CD4-positive, alpha-beta memory T cell (primary cell): ENCODE measurements around the gene USF1. TPM values are rescaled to one million over a fixed set of nuclear protein-coding genes. Genes with fewer than 3 reads are reported as not detected.

Experiments used
- CTCF ChIA-PET: fragments of 350-600 bp; sonication (Branson Sonifier 250); formaldehyde crosslinking; loops from one replicate; lab custom pipeline; 2021; ENCODE audit warnings: inconsistent platforms; ENCODE audit not compliant: partially characterized antibody; lab: Charles Lee
- POLR2A ChIA-PET: fragments of 350-600 bp; sonication (Branson Sonifier 250); formaldehyde crosslinking; loops from one replicate; lab custom pipeline; 2021; ENCODE audit not compliant: partially characterized antibody; lab: Charles Lee
- DNase-seq, 5 donors: peaks; one replicate each; pipeline versions ENCODE4 v3.0.0 to v3.0.0-alpha.2; 2020 to 2022; ENCODE audit warnings: mixed read lengths in 1 of 5
- H3K27ac ChIP-seq: one replicate; pipeline ENCODE4 v1.7.0; 2013; ENCODE audit warnings: low read depth, low read length
- H3K27me3 ChIP-seq: 2 replicates; pipeline ENCODE4 v1.7.0; 2013; ENCODE audit warnings: mild to moderate bottlenecking, low read length, moderate library complexity; ENCODE audit not compliant: insufficient read depth
- H3K36me3 ChIP-seq: 2 replicates; pipeline ENCODE4 v1.7.0; 2013; ENCODE audit warnings: mild to moderate bottlenecking, low read length, moderate library complexity; ENCODE audit not compliant: insufficient read depth
- H3K4me1 ChIP-seq: 2 replicates; pipeline ENCODE4 v1.7.0; 2013; ENCODE audit warnings: mild to moderate bottlenecking, low read length, moderate library complexity; ENCODE audit not compliant: insufficient read depth
- H3K4me3 ChIP-seq, 2 donors: one replicate each; pipeline ENCODE4 v1.7.0; 2013; ENCODE audit warnings: low read length in 2 of 2, mild to moderate bottlenecking in 1 of 2
- H3K9me3 ChIP-seq, 2 donors: one replicate each; pipeline ENCODE4 v1.7.0; 2013; ENCODE audit warnings: low read length in 2 of 2, control low read depth in 1 of 2; ENCODE audit not compliant: control insufficient read depth in 1 of 2
- H3K27ac Mint-ChIP-seq, 7 donors: one replicate each; pipeline ENCODE4 v1.8.0; 2020 to 2021; ENCODE audit warnings: mixed read lengths in 7 of 7, mild to moderate bottlenecking in 6 of 7, inconsistent platforms in 3 of 7, moderate library complexity in 3 of 7
- H3K27me3 Mint-ChIP-seq, 2 donors: one replicate each; pipeline ENCODE4 v1.8.0; 2020 to 2021; ENCODE audit warnings: mixed read lengths in 2 of 2
- H3K36me3 Mint-ChIP-seq, 2 donors: one replicate each; pipeline ENCODE4 v1.8.0; 2020 to 2021; ENCODE audit warnings: mixed read lengths in 2 of 2, inconsistent platforms in 1 of 2, mild to moderate bottlenecking in 1 of 2
- H3K4me1 Mint-ChIP-seq, 4 donors: one replicate each; pipeline ENCODE4 v1.8.0; 2020 to 2021; ENCODE audit warnings: mixed read lengths in 4 of 4, mild to moderate bottlenecking in 1 of 4
- H3K4me3 Mint-ChIP-seq, 8 donors: one replicate each; pipeline ENCODE4 v1.8.0; 2020 to 2021; ENCODE audit warnings: mixed read lengths in 8 of 8, mild to moderate bottlenecking in 7 of 8, moderate library complexity in 6 of 8, inconsistent platforms in 3 of 8
- H3K9me3 Mint-ChIP-seq, 8 donors: one replicate each; pipeline ENCODE4 v1.8.0; 2020 to 2021; ENCODE audit warnings: mixed read lengths in 8 of 8, mild to moderate bottlenecking in 5 of 8, inconsistent platforms in 3 of 8, moderate library complexity in 1 of 8
- intact Hi-C: fragments of 100-400 bp; cut with micrococcal nuclease; formaldehyde crosslinking; loops from one replicate; pipeline ENCODE4 v1.15.1; 2023
- polyA plus RNA-seq, 2 donors: library from polyadenylated mRNA; unstranded; fragments of 300-500 nt; fragmentation: Illumina TruSeq; gene quantifications; one replicate each; pipeline ENCODE4 v1.2.3, GENCODE V29; 2021
- total RNA-seq, 2 experiments: library from RNA; stranded (reverse); gene quantifications; one replicate each; pipeline ENCODE4 v1.2.3, GENCODE V29; 2021

The USF1 gene
- total and polyA plus RNA-seq, 4 experiments from 2014 or later = 1.4 to 102 (median 53.6) TPM

DNA sequence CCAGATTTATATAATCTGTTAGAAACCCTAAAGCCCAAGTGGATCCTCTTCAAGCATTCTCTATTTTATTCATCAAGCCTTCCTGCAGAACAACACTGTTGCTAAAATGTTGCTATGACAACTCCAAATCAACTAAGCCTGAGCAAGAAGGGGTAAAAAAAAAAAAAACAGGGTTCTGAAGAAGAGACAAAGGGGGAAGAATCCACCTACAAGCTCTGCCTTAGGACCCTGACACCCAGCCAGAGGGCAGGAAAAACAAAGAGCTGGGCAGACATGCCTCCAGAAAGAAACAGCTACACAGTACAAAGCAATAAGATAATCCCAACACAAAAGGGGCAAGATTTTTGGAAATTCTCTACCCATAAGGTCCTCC lies 1.3 kb downstream of the USF1 start:
- intact Hi-C loops = loop anchor here (5.0 kb wide), 1 partner anchor 93 kb away; no protein-coding TSS in a partner anchor
- Histone ChIP-seq H3K36me3 (peaks cover 51% of the 10 kb centered on the region), H3K4me1 (peaks cover 47% of the 10 kb centered on the region), H3K27me3 (no peaks in the 10 kb centered on the region), H3K27ac (peak overlapping the region; percentile 91), H3K9me3 (no peaks in the 10 kb centered on the region), H3K4me3 (peak overlapping the region; percentile 62 to 89)
- DNase-seq = peak in 3 of 5 donors; percentile 41 to 59 (median 45)
- H3K27ac Mint-ChIP-seq = peak overlapping the region; percentile 90 to 100 (median 98)
- no peaks in the 10 kb centered on the region for H3K9me3 Mint-ChIP-seq
- POLR2A ChIA-PET = interaction anchor here (0.6 to 21.2 kb wide), 17 partner anchors 12 to 393 kb away, joined by 3 to 602 read pairs (median 15); partner anchors contain the start of genes ARHGAP30, B4GALT3, DEDD and F11R
- peaks cover 29 to 72% of the 10 kb centered on the region in 2 donors for H3K36me3 Mint-ChIP-seq
- no peaks in the 10 kb centered on the region for H3K27me3 Mint-ChIP-seq
- peaks cover 30 to 65% (median 48%) of the 10 kb centered on the region in 4 donors for H3K4me1 Mint-ChIP-seq
- peak overlapping the region; percentile 87 to 99 (median 94) for H3K4me3 Mint-ChIP-seq
- CTCF ChIA-PET = interaction anchor here (0.9 to 10.7 kb wide), 7 partner anchors 11 to 56 kb away, joined by 3 to 171 read pairs (median 7); partner anchors contain the start of genes ARHGAP30 and KLHDC9

DNA sequence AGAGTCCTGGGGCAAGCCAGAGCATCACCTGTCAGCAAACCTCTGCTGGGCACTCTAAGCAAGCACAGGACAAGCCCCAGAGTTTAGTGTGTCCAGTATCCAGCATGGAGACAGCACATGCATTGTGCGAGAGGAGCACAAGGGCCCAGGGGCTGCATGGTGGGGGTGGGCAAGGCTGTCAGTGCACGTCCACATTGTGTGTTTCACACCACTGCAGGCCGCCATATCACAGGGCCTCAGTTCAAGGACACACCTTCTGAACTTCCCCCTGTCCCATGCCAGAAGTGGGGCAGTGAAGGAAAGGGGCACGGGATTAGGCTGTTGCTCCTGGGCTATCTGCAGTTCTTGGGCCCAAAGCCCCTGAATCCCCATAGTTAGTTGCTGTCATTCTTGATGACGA lies 6.2 kb downstream of the USF1 start:
- peaks cover 54% of the 10 kb centered on the region for H3K4me1 ChIP-seq
- H3K27me3 Mint-ChIP-seq = no peaks in the 10 kb centered on the region
- peaks cover 40% of the 10 kb centered on the region for H3K36me3 ChIP-seq
- H3K27ac ChIP-seq = peak overlapping the region; percentile 83
- no peak overlapping the region for H3K4me3 ChIP-seq
- H3K27me3 ChIP-seq = no peaks in the 10 kb centered on the region
- H3K4me1 Mint-ChIP-seq = peaks cover 30 to 63% (median 45%) of the 10 kb centered on the region in 4 donors
- peaks cover 23 to 45% of the 10 kb centered on the region in 2 donors for H3K36me3 Mint-ChIP-seq
- CTCF ChIA-PET = interaction anchor here (0.9 to 10.7 kb wide), 9 partner anchors 20 to 101 kb away, joined by 3 to 171 read pairs (median 5); partner anchors contain the start of genes ARHGAP30, F11R and KLHDC9
- intact Hi-C loops = loop anchor here (5.0 kb wide), 1 partner anchor 42 kb away; no protein-coding TSS in a partner anchor
- peak overlapping the region; percentile 65 to 96 (median 90) for H3K27ac Mint-ChIP-seq
- H3K9me3 ChIP-seq = no peaks in the 10 kb centered on the region
- POLR2A ChIA-PET = interaction anchor here (0.6 to 21.2 kb wide), 11 partner anchors 8 to 330 kb away, joined by 3 to 602 read pairs (median 13); partner anchors contain the start of genes ARHGAP30, DEDD, F11R and KLHDC9
- DNase-seq = no peak
- H3K9me3 Mint-ChIP-seq = peaks cover 0 to 3% (median 0%) of the 10 kb centered on the region in 8 donors
- H3K4me3 Mint-ChIP-seq = peak overlapping the region in 7 of 8 donors; percentile 53 to 90 (median 79)

DNA sequence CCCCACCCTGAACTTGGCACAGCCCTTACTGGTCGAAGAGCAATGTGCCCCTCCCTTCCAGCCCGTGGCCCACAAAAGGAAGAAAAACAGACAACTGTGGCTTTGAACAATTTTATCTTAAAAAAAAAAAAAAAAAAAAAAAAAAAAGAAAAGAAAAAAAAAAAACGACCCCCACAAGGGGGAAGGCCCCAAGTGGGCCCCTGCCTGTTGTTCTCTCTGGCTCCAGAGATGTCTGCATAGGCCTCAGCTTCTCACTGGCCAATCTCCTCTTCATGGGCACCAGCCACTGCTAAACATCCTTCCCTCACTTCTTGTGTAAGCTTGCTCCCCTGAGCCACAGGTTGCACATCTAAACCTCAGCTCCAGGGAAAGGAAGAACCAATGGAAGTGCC lies 6.6 kb downstream of the USF1 start:
- H3K4me3 ChIP-seq = peak overlapping the region; percentile 65 to 96
- H3K9me3 ChIP-seq = no peaks in the 10 kb centered on the region
- peaks cover 40% of the 10 kb centered on the region for H3K36me3 ChIP-seq
- ChIA-PET CTCF (interaction anchor here (0.7 to 10.7 kb wide), 9 partner anchors 20 to 102 kb away, joined by 3 to 171 read pairs (median 3); partner anchors contain the start of genes ARHGAP30, F11R, KLHDC9 and NIT1), POLR2A (interaction anchor here (0.6 to 21.2 kb wide), 15 partner anchors 9 to 411 kb away, joined by 3 to 602 read pairs (median 5); partner anchors contain the start of genes ARHGAP30, DEDD, F11R and KLHDC9)
- peaks cover 50% of the 10 kb centered on the region for H3K4me1 ChIP-seq
- H3K27ac ChIP-seq = peak overlapping the region; percentile 83
- Mint-ChIP-seq H3K27ac (peak overlapping the region; percentile 89 to 99 (median 97)), H3K4me3 (peak overlapping the region; percentile 87 to 95 (median 91)), H3K27me3 (no peaks in the 10 kb centered on the region), H3K4me1 (peaks cover 26 to 59% (median 41%) of the 10 kb centered on the region in 4 donors), H3K36me3 (peaks cover 23 to 41% of the 10 kb centered on the region in 2 donors), H3K9me3 (peaks cover 0 to 3% (median 0%) of the 10 kb centered on the region in 8 donors)
- intact Hi-C loops = loop anchor here (5.0 kb wide), 1 partner anchor 42 kb away; no protein-coding TSS in a partner anchor
- DNase-seq = no peak
- H3K27me3 ChIP-seq = no peaks in the 10 kb centered on the region

DNA sequence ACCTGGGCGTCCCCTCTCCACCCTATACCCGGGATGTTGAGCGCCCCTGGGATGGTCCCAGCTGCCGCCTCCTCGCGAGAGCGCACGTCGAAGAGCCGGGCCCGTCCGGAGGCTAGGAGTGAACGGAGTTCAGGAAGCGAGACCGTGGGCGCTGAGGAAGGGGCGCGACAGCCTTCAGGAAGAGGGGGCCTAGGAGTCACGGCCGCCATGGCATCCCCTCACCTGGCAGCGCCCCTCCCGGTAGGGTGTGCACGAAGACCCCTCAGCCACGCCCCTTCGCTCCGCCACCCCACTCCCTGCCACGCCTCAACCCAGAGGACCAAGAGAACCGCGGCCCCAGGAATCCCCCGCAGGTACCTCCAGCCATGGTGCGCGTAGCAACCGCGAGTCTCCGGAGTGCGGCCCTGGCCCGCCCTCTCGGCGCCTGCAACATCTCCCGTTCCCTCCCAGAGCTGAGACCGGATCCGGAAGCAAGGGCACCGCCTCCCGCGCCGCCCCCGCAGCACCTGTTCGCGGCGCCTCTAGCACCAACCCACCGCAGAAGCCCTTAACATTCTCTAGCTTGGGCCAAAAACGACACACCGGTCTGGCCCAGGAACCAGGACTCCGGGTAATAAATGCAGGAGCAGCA lies 7.1 kb downstream of the USF1 start, which contains the start of gene TSTD1:
TSTD1 (minus strand) TSS at position 442 of the 631 bp plus-strand sequence; CDS start at position 367, 75 bp downstream.
- Histone ChIP-seq H3K27me3 (no peaks in the 10 kb centered on the region), H3K4me3 (peak within 1 kb of the TSS; percentile 65 to 96), H3K4me1 (peaks cover 47% of the 10 kb centered on the region), H3K36me3 (peaks cover 40% of the 10 kb centered on the region), H3K27ac (peak within 1 kb of the TSS; percentile 83), H3K9me3 (no peaks in the 10 kb centered on the region)
- CTCF ChIA-PET = interaction anchor here (0.7 to 10.7 kb wide), 11 partner anchors 19 to 253 kb away, joined by 3 to 171 read pairs (median 3); partner anchors contain the start of genes ARHGAP30, F11R, KLHDC9 and NIT1
- Mint-ChIP-seq H3K27me3 (no peaks in the 10 kb centered on the region), H3K4me3 (peak within 1 kb of the TSS; percentile 87 to 95 (median 91)), H3K36me3 (peaks cover 23 to 41% of the 10 kb centered on the region in 2 donors), H3K4me1 (peaks cover 25 to 56% (median 38%) of the 10 kb centered on the region in 4 donors), H3K9me3 (peaks cover 0 to 3% (median 0%) of the 10 kb centered on the region in 8 donors), H3K27ac (peak within 1 kb of the TSS; percentile 89 to 99 (median 97))
- POLR2A ChIA-PET = interaction anchor here (0.6 to 21.2 kb wide), 16 partner anchors 9 to 410 kb away, joined by 3 to 602 read pairs (median 5); partner anchors contain the start of genes ARHGAP30, DEDD, F11R and KLHDC9
- intact Hi-C loops = loop anchor here (1.0 to 5.0 kb wide), 2 partner anchors 17 to 41 kb away; partner anchors contain the start of gene F11R
- peak; percentile 88 to 95 (median 89) for DNase-seq

DNA sequence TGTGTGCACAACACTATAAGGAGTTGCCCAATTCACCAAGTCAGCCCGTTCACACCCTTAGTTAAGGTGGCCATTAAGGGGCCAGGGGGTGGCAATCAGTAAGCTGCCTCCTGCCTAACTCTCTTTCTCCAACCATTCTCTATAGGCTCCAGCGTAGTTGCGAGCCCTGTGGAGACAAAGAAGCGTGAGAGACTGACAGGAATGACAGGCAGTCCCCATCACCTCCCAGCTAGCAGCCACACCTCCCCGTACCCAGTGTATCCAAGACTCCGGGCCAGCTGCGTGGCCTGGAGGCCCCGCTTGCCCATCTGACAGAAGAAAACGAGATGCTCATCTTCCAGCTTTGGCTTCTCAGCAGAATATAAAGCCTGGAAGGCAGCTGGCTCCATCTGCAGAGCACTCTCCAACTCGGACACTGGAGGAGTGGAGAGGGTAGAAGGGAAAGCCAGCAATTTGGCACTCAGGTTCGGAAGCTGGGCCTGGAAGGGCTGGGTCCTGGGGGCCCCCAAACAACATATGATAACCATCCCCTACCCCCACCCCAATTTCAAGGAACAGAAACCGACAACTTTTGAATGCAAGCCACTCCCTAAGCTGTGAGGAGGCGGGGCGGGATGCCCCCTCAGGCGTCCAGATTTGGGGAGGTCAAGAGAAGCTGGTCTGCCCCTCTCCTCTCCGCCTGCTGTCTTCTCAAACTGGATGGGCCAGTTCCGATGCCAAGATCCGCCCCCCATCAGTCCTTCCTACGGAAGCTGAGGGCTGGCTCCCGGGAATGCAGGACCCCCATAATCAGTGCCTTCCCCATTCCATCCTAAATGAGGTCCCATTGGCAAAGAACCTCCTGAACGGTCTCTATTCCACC lies 7.9 kb downstream of the USF1 start:
- peaks cover 22 to 39% of the 10 kb centered on the region in 2 donors for H3K36me3 Mint-ChIP-seq
- Histone ChIP-seq H3K4me3 (peak overlapping the region; percentile 65 to 96), H3K27ac (peak overlapping the region; percentile 83), H3K36me3 (peaks cover 35% of the 10 kb centered on the region), H3K4me1 (peaks cover 41% of the 10 kb centered on the region), H3K9me3 (no peaks in the 10 kb centered on the region), H3K27me3 (no peaks in the 10 kb centered on the region)
- CTCF ChIA-PET = interaction anchor here (1.0 to 10.7 kb wide), 9 partner anchors 18 to 253 kb away, joined by 3 to 171 read pairs (median 3); partner anchors contain the start of genes ARHGAP30, F11R, KLHDC9 and NIT1
- H3K4me3 Mint-ChIP-seq = peak overlapping the region; percentile 87 to 95 (median 91)
- no peak for DNase-seq
- peak overlapping the region; percentile 89 to 99 (median 97) for H3K27ac Mint-ChIP-seq
- POLR2A ChIA-PET = interaction anchor here (1.0 to 21.2 kb wide), 14 partner anchors 10 to 409 kb away, joined by 3 to 602 read pairs (median 6); partner anchors contain the start of genes ARHGAP30, DEDD, F11R and KLHDC9
- H3K27me3 Mint-ChIP-seq = no peaks in the 10 kb centered on the region
- peaks cover 26 to 53% (median 35%) of the 10 kb centered on the region in 4 donors for H3K4me1 Mint-ChIP-seq
- peaks cover 0 to 3% (median 0%) of the 10 kb centered on the region in 8 donors for H3K9me3 Mint-ChIP-seq
- intact Hi-C loops = loop anchor here (1.0 to 5.0 kb wide), 2 partner anchors 17 to 41 kb away; partner anchors contain the start of gene F11R

DNA sequence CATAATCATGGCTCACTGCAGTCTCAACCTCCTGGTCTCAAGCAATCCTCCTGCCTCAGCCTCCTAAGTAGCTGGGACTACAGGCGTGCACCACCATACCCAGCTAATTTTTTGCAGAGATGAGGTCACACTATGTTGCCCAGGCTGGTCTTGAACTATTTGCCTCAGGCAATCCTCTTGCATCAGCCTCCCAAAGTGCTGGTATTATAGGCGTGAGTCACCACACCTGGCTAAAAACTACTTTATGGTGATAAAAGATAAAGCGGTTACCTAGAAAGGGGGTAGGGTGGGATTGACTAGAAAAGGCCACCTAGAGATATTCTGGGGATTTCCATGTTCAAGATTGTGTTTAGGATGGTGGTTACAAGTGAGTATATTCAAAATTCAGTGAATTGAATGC lies 12.0 kb downstream of the USF1 start:
- DNase-seq = no peak
- H3K36me3 ChIP-seq = no peaks in the 10 kb centered on the region
- H3K4me1 ChIP-seq = peaks cover 13% of the 10 kb centered on the region
- Mint-ChIP-seq H3K27me3 (no peaks in the 10 kb centered on the region), H3K27ac (no peak overlapping the region), H3K4me1 (peaks cover 10 to 30% (median 16%) of the 10 kb centered on the region in 4 donors), H3K4me3 (no peak overlapping the region), H3K9me3 (peaks cover 0 to under 1% (median 0%) of the 10 kb centered on the region in 8 donors), H3K36me3 (peaks cover under 1 to 2% of the 10 kb centered on the region in 2 donors)
- no peak overlapping the region for H3K27ac ChIP-seq
- ChIA-PET CTCF (interaction anchor here (1.2 kb wide), 1 partner anchor 36 kb away, joined by 4 read pairs; no protein-coding TSS in a partner anchor), POLR2A (interaction anchor here (1.0 to 4.6 kb wide), 2 partner anchors 12 to 20 kb away, joined by 3 to 18 read pairs; partner anchors contain the start of gene USF1)
- intact Hi-C loops = no loop called here
- no peaks in the 10 kb centered on the region for H3K27me3 ChIP-seq
- no peak overlapping the region for H3K4me3 ChIP-seq
- no peaks in the 10 kb centered on the region for H3K9me3 ChIP-seq
